GM21423 (cell line): ENCODE data around the gene INTS3.
"Not testable (repeated sequence)": the region's sequence is repeated elsewhere in the genome, so short reads cannot be mapped to it uniquely, and the experiment has no call there.

Source experiments
- ATAC-seq: cut with Tn5 transposase; IDR thresholded peaks from one replicate; pipeline ENCODE4 v1.9.1; 2021; ENCODE audit warnings: mild to moderate bottlenecking, moderate library complexity; ENCODE audit not compliant: unreplicated experiment

The INTS3 gene

DNA sequence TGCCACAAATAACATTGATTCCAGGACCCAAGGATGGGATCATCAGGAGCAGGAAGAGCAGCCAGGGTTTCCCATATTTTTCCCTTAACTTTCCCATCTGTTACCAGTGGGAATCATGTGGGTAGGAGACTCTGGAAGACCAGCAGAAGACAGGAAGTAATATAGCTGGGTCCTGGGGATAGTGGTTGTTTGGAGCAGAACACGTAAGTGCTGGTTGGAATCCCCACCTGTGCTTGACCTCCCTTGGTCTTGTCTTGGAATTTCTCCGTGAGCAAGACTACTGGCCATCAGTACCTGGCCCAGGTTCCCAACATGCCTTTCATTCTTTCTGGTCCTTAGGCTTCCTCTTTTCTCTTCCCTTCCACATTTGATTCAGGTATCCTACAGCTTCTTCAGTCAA lies 26.4 kb downstream of the INTS3 start:
- ATAC-seq: no peak

- no peak for ATAC-seq
These were observed 32.6 kb downstream of the INTS3 start for GRCh38 chr1:153760440-153760839.

DNA sequence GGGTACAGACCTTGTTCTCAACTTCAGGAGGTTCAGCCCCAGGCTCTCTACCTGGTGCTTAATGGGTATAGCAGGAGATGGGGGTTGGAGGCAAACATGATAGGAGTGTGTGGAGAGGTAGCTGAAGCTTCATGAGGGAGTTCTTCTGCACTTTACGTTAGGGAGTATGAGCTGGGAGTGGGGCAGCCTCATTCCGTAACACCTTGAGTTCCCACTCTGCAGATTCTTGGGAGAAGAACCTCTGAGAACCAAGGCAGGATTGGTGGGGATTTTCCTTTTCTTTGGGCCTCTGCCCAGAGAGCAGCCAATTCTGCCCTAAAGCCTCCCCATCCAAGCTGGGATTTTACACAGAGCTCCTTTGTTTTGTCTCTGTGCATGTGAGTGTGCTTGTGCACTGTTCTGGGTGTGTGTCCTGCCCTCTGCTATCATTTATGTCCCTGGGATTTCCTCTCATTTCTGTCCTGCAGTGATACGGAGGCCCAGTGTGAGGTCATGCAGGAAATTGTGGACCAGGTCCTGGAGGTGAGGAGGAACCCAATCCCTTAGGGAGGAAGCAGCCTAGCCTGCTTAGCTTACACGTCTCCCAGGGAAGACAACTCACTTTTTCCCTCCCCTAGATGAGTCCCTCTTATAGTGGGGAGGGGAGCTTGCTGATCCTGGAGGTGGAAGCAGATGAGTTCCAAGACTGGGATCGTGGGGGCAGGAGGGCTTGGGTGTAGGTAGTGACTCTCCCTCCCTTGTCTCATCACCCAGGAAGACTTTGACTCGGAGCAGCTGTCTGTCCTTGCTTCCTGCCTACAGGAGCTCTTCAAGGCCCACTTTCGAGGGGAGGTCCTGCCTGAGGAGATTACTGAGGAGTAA lies 35.7 kb downstream of the INTS3 start:
- ATAC-seq: no peak

GRCh38 chr1:153764310-153764709 lies 36.5 kb downstream of the INTS3 start:
- no peak for ATAC-seq

DNA sequence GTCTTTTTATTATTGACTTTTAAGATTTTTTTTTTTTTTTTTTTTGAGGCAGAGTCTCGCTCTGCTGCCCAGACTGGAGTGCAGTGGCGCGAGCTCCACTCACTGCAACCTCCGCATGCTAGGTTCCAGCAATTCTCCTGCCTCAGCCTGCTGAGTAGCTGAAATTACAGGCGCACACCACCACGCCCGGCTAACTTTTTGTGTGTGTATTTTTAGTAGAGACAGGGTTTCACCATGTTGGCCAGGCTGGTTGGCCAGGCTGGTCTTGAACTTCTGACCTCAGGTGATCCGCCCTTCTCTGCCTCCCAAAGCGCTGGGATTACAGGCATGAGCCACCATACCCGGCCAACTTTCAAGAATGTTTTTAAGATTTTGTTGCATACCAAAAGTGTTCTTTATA lies 38.8 kb downstream of the INTS3 start:
- not testable (repeated sequence) for ATAC-seq

DNA sequence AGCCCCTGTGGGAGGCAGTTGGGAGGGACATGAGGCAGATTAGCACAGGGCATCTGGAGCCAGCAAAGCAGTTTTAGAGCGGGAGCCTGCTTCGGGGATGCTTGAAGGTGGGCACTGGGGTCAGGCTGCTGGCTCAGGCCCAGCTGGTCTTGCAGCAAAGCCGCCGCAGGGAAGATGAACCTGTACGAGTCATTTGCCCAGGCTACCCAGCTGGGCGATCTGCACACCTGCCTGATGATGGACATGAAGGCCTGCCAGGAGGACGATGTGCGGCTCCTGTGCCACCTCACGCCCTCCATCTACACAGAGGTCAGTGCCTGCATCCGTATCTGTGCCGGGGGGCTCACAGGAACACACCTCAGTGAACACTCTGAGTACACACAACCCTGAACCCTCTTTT lies 39.7 kb downstream of the INTS3 start:
- no peak for ATAC-seq

GRCh38 chr1:153768316-153769181 lies 40.7 kb downstream of the INTS3 start:
- no peak for ATAC-seq

GRCh38 chr1:153769221-153769620 lies 41.4 kb downstream of the INTS3 start:
- ATAC-seq: no peak

DNA sequence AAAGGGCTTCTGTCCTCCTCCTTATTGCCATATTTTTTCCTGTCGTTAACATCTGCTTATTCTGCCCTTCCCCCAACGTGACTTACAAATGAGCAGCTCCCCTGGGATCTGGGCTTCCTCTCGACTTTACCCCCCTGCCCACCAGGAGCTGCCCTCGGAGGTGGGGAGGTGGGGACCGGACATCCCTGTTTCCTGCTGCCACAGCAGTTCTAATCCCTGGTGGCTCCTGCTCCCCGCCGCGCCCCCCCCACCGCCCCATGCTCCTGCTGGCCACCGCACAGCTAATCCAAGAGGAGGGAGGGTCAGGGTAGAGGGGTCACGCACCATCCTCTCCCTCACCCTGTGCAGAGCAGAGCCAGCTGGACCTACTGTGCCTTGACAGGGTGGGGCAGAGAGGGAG lies 42.9 kb downstream of the INTS3 start:
- ATAC-seq: no peak

DNA sequence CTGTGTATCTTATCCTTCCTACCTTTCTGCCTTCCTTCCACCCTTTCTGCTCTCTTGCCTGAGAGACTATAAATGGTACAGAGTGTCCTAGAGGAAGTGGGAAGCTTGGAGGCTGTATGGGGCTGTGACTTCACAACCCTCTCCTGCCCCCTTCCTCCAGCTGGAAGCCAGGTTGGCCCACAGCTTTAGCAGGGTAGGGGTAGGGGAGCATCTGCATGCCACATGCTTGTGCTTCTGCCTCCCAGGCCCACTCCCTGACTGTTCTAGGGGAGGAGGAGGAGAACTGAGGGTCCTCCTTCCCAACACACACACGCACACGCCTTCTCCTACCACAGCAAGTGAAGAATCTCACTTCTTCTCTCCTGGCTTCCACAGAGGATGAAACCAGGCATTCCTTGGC lies 43.4 kb downstream of the INTS3 start:
- ATAC-seq: no peak

- no peak for ATAC-seq
These were observed 44.2 kb downstream of the INTS3 start for GRCh38 chr1:153771841-153772593.

- no peak for ATAC-seq
These were observed 45.5 kb downstream of the INTS3 start for GRCh38 chr1:153773096-153773921.

DNA sequence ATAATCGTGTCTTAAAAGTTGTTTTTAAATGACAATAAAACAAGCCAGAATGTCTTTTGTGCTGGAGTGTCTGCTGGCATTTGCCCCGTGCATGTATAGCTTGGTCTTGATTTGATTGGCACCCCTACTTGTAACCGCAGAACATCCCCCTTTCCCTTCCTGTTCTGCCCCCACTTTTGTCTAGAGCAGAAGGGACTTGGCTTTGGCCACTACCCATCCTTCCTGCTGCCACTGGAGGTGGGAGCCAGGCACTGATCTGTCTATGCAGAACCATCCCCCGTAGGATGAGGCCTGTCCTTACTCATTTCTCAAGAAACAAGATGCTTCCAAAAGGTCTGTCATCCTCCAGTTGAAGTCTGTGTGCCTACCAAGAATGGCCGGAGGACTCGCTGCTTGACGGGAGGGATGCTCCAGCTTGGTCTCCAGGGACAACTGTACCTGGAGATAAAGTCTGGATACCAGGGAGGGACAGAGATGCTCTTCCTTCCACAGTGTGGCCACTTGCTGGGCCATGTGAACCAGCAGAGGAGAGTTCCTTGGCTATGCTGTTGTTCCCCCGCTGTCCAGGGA lies 46.3 kb downstream of the INTS3 start:
- no peak for ATAC-seq

GRCh38 chr1:153774780-153775457 lies 47.1 kb downstream of the INTS3 start, which contains the start of gene SLC27A3:
Gene SLC27A3 (plus strand): TSS chr1:153775407. CDS start chr1:153775498, 91 bp downstream.
- ATAC-seq: peak; percentile 10

- peak; percentile 50 for ATAC-seq
These were observed 47.8 kb downstream of the INTS3 start for GRCh38 chr1:153775458-153776327.

DNA sequence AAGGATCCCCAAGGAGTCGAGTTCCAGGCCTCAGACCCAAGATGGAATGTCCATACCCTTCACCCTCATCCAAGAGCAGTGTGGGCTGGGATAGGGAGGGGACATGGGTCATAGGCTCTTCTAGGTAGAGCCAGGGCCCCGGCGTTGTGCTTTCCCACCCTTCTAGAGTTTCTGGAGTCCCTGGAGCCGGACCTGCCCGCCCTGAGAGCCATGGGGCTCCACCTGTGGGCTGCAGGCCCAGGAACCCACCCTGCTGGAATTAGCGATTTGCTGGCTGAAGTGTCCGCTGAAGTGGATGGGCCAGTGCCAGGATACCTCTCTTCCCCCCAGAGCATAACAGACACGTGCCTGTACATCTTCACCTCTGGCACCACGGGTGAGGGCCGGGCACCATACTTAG lies 48.5 kb downstream of the INTS3 start:
- ATAC-seq: no peak

DNA sequence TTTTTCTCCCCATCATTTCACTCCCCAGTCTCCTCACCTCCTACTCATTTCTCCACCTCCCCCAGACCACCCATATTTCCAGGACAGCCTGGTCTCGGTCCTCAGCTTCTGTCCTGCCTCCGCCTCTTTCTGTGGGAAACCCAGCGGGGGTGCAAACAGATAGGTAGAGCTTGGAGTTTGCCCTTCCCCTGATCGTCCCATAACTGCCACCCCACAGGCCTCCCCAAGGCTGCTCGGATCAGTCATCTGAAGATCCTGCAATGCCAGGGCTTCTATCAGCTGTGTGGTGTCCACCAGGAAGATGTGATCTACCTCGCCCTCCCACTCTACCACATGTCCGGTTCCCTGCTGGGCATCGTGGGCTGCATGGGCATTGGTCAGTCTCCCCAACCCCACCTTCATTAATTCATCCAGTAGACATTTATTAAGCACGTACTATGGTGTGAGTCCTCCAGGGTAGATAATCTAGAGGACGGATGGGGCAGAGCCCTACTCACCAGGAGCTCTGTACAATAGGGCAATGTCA lies 49.1 kb downstream of the INTS3 start:
- ATAC-seq: no peak

DNA sequence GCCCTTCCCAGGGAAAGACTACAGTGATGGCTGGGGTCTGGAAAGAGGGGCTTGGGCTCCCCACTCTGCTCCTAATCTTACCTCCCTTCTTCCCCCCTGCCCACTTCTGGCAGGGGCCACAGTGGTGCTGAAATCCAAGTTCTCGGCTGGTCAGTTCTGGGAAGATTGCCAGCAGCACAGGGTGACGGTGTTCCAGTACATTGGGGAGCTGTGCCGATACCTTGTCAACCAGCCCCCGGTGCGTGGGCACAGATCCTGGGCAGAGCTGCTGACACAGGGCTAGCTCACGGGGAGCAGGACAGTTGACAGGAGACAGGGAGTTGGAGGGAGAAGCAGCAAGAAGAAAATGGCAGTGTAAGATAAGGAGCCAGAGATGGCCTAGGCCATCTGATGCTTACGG lies 49.8 kb downstream of the INTS3 start:
- no peak for ATAC-seq
